Measurements from ENCODE around the gene NCOR2.

Gene NCOR2

GRCh38 chr12:124557518-124558223 is 9.7 kb downstream of the NCOR2 start:
- no peak for DNase-seq

- DNase-seq = no peak
These were observed 10.4 kb downstream of the NCOR2 start for GRCh38 chr12:124556896-124557501.

GRCh38 chr12:124556074-124556466 is 11.3 kb downstream of the NCOR2 start:
- no peak for DNase-seq

DNA sequence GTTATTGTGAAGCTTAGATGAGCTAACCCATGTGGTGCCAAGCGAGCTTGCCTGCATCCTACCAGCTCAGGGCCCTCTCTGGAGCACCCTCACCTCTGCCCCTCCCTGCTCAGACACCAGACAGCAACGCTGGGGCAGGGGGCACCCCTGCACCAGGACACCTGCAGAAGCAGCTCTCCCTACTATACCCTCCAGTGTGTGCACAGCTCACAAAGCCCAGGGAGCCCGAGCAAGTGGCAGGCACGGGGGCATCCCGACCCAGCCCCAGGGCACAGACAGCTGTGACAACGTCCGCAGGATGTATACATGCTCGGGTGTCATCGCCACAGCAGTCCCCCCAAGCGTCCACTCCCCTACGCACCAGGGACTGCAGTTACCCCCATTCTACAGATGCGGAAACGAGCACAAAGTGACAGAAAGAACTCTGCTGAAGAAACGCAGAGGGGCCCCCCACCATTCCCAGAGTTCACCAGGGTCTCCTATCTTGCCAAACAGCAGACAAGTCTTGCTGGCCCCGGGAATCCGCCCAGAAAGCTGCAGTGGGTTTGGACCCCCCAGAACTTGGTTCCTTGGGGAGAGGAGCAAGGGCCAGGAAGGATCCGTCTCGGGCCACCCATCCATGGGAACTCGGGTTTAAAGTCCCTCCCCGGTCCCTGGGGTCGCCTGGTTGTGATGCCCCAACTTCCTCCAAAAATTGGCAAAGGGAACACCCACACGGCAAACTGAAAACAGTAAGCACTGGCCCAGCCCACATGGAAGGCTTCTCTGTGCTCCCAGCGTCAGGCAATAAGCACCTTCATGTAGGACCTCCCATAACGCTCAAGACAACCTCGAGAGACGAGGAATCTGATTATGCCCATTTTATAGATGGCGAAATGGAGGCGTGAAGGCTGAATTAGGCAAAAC is 12.0 kb downstream of the NCOR2 start:
- no peak for DNase-seq

GRCh38 chr12:124554429-124555029 is 12.9 kb downstream of the NCOR2 start:
- peak; percentile 44 for DNase-seq

GRCh38 chr12:124553862-124554428 is 13.5 kb downstream of the NCOR2 start:
- DNase-seq = peak; percentile 32

DNA sequence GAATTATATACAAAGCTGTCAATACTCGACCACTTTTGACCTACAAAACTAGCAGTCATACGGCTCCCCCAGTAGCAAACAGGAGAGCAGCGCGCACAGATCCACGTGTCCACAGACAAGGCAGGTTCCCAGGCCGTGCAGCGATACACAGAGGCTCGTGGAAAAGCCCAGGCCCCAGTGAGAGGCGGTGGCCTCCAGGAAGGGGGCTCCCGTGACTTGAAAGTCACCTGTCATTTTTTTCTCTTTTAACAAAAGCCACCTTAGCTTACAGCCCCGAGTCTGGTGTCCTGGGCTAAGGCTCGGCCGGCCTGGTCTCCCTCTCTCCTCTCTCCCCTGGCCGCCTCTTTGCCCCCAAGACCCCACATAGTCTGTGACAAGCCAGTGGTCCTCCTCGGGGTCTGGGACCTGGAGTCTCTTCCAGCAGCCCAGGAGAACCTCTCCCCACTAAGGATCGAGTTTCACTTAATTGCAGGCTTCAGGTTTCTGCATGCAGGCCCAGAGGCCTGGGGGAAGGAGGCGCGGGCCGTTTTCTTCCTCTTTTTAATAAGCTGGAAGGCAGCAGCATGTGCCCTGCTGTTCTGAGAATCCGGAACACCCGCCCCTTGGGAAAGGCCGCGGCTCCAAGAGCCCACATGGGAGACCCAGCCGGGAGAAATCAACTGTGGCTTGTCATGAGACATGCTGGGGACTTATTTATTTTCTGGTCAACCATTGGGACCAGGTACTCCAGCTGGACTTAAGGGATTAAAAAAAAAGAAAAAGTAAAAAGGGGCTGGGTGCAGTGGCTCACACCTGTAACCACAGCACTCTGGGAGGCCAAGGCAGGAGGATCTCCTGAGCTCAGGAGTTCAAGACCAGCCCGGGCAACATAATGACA is 15.9 kb downstream of the NCOR2 start:
- DNase-seq = no peak

DNA sequence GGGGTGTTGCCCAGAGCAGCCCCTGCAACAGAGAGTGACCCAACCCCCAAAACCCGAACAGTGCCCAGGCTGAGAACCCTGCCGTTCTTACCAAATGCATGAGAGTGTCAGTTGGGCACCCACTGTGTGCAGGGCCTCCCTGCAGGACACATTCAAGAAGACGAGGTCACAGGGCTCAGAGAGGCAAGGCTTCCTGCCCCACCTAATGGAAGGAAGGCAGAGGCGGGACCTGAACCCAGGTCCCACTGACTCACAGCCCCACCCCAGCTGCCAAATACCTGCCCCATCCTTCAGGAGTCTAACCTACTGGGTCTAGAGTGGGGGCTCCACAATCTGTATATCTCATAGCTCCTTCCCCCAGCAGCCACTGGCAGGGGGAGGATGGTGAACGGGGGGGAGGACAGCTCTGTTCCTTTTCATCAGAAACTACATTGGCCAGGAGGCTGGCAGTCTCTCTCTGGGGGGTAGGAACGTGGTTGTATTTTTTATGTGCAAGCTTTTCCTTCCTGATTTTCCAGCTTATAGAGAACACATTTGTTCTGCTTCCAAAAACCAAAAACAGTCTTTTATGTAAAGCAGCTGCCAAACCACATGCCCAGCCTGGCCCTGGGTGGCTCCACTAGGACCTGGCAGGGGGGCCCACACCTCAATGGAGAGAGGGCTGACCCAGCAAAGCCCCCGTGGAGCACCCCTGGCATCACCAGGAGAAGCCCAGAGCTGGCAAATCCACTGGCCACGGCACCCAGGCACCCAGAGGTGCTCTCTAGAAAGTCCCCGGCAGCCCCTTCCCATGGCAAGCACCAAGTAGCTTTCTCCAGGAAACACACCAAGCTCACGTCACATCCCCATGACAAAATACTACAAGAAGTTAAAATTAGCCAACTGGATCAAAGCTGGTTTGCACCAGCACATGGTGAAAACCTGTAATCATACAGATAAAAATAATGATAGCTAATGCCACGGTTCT is 17.0 kb downstream of the NCOR2 start:
- no peak for DNase-seq

DNA sequence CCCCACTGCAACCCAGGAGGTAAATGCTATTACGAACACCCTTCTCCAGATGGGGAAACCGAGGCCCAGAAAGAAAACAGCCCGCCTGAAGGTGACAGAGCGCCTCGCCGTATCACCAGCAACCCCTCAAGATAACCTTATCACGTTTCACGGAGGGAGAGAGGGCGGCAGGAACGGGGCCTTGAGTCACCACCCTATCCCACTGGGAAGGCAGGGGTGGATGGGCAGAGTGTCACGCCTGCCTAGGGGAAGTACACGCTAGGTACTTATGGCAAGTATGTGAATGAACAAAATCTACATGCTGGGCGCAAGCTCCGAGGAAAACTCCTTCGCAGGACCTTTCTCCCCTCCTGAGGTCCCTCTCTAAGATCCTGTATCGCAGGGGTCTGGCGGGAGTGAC is 17.8 kb downstream of the NCOR2 start:
- DNase-seq = no peak

DNA sequence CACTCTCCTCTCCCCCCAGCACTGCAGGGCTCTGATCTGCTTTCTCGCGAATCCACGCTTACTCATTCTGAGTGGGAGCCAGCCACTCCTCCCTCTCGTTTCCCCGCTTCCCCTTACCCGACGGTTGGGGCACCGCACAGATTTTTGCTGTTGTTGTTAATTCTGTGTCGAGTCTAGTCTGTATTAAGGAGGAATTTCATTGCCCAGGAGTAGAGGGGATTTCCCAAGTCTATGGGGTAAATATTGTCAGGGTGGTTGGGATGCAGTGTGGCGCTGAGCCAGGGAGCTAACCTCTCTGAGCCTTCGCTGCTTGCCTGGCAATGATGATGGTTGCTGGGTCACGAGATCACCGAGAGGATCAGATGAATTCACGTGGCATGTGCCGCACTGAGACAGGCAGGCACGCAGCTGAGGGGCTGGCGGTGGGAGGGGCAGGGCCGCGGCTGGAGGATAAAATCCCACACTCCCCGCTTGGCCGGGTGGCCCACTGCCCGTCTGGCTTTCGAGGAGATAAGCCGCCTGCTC is 18.5 kb downstream of the NCOR2 start:
- DNase-seq = no peak

DNA sequence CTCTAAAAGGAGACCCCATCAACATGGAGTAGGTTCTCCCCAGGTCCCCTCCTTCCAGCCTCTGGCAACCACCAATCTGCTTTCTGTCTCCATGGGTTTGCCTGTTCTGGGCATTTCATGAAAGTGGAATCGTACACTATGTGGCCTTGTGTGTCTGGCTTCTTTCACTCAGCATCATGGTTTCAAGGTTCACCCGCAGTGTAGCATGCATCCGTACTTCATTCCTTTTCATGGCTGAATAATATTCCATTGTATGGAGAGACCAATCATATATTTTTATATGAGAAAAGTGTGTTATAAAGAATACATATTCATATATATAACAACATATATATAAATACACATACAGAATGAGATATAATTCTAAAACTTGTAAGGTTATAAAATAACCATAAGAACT is 19.8 kb downstream of the NCOR2 start:
- DNase-seq = no peak

DNA sequence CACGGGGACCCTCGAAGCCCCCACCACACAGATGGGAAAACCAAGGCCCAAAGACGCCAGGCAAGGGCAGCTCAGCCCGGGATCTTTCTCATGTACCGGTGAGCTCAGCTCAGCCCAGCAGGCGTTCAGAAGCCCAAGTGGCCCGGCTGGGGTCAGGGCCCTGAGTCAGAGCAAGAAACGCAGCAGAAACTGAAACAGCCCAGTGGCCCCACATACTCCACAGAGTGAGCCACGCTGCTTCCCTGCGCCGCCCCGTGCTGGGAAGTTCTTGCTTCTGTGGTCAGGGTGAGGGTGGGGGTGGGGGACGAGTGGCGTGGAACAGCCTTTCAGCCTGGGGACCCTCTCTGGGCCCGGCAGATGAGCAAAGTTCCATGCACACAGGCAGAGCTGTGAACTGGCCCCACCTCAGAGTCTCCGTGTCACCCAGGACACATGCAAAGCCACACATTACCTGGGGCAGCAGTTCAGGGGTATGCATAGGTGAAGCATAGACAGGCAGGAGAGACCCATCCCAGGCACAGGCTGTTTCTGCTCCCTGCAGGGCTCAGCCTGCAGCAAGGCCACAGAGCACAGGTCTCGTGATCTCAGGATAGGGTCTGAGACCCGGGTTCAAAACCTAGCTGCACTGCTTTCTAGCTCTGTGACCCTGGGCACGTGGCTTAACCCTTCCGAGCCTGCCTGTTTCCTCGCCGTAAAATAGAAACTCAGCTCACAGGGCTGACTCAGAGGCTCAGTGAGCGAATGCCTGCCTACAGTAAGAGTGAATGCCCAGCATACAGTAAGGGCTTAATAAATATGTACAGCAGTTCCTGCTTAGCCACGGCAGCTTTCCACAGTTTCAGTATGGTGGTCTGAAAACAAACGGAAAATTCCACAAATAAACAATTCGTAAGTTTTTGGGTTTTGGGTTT is 21.6 kb downstream of the NCOR2 start:
- peak; percentile 51 for DNase-seq

DNA sequence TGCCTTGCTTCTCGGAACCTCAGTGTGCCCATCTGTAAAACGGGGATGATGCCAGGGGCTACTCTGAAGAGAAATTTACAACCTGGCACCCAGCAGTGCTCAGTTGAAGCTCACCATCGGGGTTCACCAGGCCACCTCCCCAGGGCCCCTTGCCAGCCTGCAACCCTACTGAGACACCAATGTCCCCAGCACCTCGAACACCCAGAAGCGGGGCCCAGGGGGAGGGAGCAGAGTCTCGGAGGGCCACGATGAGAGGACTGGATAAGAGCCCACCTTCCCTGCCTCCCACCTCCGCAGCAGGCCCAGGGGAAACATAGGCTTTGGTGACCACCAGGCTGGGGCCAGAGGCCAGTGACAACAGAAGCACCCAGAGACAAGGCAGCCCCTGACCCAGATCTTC is 22.4 kb downstream of the NCOR2 start:
- DNase-seq = no peak

DNA sequence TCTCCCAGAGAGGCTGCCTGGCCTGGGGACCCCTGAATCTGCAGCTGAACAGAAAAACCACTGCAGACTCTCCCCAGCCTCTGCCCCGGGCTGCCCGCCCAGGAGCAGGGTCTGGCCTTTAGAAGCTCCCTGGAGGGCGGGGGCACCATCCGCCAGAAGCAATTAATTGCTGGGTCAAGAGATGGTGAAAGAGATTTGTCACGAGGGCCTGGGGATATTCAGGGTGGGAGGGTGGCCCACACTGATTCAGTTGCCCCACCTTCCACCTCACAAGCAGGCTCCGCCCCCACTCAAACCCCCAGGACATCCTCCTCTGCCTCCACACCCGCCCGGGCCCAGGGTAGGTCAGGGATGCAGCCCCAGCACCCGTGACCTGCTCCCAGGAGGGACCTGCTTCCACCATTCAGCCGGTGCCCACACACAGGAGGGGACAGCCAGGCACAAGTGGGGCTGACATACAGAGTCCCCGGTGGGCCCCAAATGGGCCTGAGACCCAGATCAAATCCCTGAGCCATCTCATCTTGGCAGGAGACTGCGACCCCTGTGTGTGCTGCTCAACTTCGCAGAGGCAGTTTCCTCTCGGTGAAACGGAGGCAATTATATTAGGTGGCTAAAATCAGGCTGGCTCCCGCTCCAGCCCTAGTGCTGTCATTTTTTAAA is 23.0 kb downstream of the NCOR2 start:
- no peak for DNase-seq

DNA sequence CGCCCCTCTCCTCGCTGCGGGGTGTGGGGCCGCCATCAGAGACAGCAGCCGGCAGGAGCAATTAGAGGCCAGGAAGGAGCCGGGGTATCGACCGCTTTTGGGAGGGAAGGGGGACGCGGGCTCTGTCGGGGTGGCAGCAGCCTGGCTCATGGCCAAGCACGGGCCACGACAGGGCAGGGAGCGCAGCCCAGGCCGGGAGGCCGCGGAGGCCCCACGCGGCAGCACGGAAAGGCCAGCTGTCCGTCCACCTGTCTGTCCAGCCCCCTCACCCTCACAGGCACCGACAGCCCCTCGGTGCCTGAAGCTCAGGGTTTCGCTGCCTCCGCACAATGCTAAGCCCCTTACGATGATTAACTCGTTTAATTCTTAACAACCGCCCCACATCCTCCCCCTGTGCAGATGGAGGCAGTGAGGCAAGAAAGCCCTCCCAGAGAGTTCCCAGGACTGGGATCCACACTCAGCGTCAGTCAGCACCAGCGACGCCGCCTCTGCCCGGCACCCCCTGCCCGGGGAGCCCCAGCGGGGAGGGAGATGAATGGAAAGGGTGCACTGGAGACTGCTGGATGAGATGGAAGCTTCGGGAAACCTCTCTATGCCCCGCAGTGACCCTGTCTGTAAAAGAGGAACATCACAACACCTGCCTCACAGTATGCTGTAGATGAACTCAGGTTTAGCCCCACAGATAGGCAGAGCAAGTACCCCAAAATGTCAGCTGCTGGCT is 23.7 kb downstream of the NCOR2 start:
- DNase-seq = no peak

DNA sequence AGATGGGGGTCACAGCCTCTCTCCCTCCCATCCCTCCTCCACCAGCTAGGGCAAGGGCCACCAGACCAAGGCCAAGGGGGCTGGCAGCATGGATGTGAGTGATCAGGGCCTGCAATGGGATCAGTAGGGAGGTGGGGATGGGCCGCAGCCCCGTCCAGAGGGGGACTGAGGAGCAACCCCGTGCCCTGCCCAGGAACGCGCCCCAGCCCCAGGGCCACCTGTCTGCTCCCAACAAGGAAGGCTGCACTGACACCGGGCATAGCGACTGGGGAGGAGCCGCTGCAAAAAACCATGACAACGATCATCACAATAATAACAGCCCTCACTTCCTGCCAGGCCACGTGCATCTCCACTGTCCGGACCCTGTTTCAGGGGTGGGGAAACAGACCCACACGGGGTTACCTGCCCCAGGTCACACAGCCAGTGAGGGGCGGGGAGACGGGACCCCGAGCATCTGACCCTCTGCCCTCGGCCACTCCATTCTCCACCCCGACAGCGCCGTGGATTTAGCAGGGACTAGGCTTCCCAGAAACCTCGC is 24.3 kb downstream of the NCOR2 start:
- DNase-seq = no peak

GRCh38 chr12:124542021-124542949 is 25.1 kb downstream of the NCOR2 start:
- no peak for DNase-seq

Measured in CD4-positive, alpha-beta T cell treated with Interleukin-6 for 4 hours (primary cell).